NCI-H2227 (cell line): Measurements from ENCODE around the gene NAT9.

ENCODE experiments used
- DNase-seq: peaks from one replicate; lab custom pipeline; 2025; ENCODE audit not compliant: unreplicated experiment; lab: John Stamatoyannopoulos, UW

The NAT9 gene

DNA sequence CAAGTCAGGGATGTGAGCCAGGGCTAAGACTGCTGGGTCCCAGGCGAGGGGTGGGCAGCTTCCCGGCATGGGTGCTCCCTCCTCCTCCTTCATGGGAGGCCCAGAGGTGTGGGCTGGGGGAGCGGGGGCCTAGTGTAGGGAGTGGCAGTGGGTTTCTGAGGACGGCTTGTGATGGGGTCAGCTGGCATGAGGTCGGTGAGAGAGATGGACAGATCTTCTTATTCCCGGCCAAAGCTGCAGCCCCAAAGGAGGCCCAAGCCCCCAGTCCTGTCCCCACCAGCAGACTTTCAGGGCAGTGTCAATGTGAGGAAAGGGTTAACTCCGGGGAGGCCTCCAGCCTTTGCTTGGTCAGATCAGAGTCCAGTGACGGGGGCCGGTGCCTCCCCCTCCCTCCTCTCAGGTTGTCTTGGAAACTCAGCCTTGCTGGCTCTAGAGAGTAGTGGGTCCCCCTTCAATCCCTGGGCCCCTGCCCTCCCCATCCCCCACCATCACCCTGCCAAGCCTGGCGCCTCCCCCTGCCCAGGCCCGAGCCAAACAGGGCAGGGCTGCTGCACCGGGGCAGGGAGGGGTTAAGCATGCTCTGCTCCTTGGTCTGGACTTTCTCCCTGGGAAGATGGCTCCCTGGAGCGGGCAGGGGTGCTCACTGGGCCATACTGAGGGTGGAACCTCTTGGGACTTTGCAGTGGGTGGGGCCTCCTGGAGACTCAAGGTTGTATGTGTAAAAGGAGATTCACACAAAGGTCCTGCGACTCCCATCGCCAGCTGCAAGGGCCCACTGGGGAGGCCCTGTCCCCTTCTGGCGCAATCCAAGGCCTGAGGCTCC lies 12.4 kb downstream of the NAT9 start:
- DNase-seq = peak; percentile 56

GRCh38 chr17:74761931-74762330 lies 14.2 kb downstream of the NAT9 start:
- no peak for DNase-seq

- no peak for DNase-seq
Observed at GRCh38 chr17:74761419-74761818, 14.7 kb downstream of the NAT9 start.

DNA sequence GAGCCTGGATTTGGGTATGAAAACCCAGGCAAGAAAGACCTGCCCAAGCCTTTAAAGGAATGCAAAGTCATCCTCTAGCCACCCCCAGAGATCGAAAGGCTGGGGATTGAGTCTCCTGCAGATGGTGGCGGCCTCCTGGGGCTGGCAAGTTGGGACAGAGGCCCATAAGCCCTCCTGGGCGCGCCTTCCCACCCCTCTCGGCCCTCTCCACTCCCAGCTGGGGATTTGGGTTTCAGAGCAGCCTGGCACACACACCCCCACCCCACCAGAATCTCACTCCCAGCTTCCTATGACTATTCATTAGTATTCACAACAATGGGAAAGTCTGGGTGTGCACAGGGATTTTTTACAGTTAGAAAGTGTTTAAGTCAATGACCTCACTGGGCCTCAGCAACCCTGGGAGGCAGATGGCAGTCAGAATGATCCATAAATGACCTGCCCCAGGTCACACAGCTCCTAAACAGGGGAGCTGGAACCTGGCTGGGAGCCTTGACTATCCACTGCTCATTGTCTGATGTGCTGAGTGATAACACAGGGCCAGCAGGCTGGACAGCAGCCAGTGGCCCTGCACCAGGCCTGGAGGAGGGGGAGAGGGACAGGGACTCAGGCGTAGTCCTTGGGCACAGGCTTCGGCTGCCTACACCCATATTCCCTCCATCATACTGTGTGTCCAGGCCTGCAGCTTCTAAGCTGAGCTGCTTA lies 15.6 kb downstream of the NAT9 start:
- DNase-seq = no peak

- no peak for DNase-seq
Observed at GRCh38 chr17:74759941-74760340, 16.2 kb downstream of the NAT9 start.

GRCh38 chr17:74759243-74759801 lies 16.8 kb downstream of the NAT9 start:
- no peak for DNase-seq

DNA sequence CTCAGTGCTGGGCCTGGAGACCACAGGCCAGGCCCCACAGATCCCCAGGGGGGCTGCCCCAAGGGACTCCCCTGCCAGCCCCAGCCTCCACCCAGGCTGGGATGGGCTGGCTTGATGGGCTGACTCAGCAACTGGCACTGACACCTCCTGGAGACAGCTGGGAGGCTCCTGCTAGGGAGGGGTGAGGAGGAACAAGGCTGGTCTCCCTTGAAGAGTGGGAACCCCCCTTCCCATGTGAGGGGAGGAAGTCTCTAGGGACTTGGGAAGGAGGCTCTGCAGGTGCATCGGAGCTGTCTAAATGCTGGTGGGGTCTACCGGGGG lies 17.3 kb downstream of the NAT9 start:
- DNase-seq = no peak

DNA sequence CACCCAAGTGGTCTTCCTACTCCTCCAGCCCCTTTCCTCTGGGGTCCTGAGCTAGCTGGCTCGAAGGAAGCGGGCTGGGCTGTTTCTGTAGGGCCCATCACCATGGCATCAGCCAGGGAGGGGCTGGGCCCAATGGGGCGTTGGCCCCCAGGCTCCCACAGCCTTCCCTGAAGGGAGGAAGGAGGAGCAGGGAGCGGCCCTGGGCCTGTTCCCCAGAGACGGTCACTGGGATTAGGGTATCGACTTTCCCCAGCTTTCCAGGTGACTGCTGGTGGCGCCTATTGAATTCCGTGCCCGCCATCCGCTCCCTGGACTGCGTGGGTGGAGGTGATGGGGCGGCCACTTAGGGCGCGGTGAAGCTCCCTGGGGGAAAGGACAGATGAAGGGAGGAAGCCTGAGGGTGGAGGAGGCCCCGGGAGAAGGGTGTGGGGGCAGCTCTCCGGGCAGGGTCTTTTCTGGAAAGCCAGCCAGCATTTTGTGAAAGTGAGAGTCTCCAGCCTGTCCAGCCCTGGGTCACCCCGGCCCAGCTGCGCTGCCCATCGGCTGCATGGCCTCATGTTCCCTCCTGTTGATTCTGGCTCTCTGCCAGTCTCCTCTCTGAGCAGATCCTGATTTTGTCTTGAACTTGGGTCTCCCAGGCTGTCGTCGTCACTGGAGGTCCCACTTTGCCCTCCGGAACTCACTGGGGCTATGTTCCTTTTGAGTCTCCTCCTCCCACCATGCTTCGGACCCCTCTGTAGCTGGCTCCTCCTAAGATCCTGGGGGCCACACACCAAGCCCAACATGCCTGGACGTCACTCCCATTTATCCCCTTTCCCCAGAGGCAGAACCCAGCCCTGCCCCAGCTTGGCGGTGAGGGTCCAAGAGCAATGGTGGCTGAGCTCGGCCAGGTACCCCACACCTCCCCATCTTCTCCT lies 18.0 kb downstream of the NAT9 start:
- DNase-seq = no peak

GRCh38 chr17:74757502-74757901 lies 18.6 kb downstream of the NAT9 start:
- DNase-seq = no peak

GRCh38 chr17:74756891-74757290 lies 19.3 kb downstream of the NAT9 start:
- no peak for DNase-seq

- no peak for DNase-seq
Observed at GRCh38 chr17:74755533-74755932, 20.6 kb downstream of the NAT9 start.

DNA sequence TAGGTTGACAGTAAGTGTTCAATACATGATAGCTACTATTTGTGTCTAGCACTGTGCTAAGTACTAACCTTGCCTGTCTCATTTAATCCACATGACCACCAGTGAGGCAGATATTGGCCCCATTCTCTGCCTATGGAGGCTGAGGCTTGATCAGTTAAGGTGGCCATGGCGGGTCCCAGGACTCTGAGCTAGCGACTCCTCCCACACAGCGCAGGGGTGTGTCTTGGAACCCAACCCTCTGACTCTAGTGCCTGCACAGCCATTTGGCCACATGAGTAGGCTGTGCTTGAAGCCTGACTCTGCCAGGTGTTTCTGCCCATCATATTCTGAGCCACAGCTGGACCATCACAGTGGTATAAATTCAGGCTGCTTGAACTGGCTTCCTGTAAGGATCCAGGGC lies 21.3 kb downstream of the NAT9 start:
- no peak for DNase-seq

- DNase-seq = no peak
Observed at GRCh38 chr17:74752822-74753401, 23.2 kb downstream of the NAT9 start.

DNA sequence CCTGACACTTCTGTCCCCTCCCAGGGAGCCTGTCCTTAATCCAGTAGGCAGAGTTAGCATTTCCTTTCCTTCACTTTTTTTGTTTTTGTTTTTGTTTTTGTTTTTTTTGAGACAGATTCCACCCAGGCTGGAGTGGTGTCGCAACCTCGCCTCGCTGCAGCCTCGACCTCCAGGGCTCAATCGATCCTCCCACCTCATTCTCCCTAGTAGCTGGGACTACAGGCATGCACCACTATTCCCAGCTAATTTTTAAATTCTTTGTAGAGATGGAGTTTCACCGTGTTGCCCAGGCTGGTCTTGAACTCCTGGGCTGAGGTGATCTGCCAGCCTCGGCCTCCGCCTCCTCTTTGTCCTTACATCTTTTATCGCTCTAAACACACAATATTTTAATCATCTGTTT lies 23.7 kb downstream of the NAT9 start:
- DNase-seq = no peak

GRCh38 chr17:74750327-74751069 lies 25.6 kb downstream of the NAT9 start:
- DNase-seq = no peak

- DNase-seq = no peak
Observed at GRCh38 chr17:74750039-74750326, 26.2 kb downstream of the NAT9 start.

DNA sequence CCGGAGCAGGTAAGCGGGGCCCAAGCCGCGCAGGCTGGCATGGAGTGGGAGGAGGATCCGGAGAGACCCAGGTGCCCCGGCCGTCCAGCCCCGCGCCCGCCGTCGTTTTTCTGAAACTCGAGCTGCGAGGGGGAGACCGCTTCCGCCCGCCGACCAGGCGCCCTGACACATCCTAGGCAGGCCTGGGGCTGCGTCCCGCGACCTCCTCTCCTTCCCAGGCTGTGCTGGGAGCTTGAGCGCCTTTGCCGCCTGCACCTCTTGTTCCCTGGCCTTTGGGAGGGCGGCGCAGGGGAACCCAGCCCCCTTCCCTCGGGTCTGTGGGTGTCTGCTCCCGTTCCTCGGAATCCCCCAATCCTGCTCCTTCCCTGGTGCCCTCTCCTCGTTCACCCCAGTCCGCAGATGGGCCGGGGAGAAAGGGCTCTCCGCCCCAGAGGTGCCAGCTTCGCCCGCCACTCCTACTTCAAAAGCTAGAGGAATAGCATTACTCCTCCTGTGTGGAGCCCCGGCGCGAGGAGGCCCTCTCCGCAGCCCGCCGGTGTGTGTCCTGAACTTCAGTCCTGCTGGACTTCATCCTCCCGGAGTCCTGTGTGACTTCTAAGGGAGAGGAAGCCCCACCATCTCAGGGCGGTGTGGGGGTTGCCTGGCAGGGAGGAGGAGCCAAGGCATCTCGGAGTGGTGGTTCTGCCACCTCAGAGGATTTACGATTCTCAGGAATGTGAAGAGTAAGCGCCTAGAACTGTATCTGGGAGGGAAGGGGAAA lies 26.7 kb downstream of the NAT9 start:
- DNase-seq = peak; percentile 50

GRCh38 chr17:74748529-74749278 lies 27.4 kb downstream of the NAT9 start, which contains the start of gene NHERF1:
Gene NHERF1 (plus strand): TSS chr17:74748628. CDS start chr17:74748847, 219 bp downstream.
- DNase-seq = peak; percentile 97

DNA sequence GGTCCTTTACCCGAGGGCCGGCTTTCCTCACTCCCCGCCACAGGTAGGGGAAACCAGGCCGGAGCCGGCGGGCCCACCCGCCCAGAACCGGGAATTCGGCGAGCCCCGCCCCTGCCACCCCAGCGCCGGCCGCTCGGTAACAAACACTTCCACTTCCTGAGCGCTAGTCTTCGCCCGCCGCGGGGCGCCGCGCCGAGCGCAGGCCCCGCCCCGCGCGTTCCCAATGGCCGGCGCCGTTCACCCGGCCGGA lies 27.9 kb downstream of the NAT9 start:
- DNase-seq = no peak
